ENCODE data around the gene R3HDM2. TPM values are rescaled to one million over a fixed set of nuclear protein-coding genes. Genes with fewer than 3 reads are reported as not detected.

Gene R3HDM2
- total and polyA plus RNA-seq, 2 of the 13 experiments (the other 11 are each of a cell fraction or from before 2014, with no cell fraction given) = 11.1 to 23.5 TPM

GRCh38 chr12:57430931-57431566 lies at the start of gene R3HDM2 (continued):
- TF ChIP-seq ZNF318 (CRISPR knock-in tag; IDR thresholded peaks at IDR 0.05) (no peak), FOXJ3 (CRISPR knock-in tag; IDR thresholded peaks at IDR 0.05; ENCODE audit: borderline replicate concordance) (no peak), SMYD3 (CRISPR knock-in tag; IDR thresholded peaks at IDR 0.05) (peak; percentile 23; the same call in 1 of the 2 replicates), CEBPB (IDR thresholded peaks at IDR 0.05; ENCODE audit: borderline replicate concordance, low read depth, low read length) (no peak), NR2F1 (CRISPR knock-in tag; IDR thresholded peaks at IDR 0.05) (no peak), POGK (CRISPR knock-in tag; conservative IDR thresholded peaks at IDR 0.05) (peak; percentile 80; the same call in 1 of the 2 replicates), ZNF136 (CRISPR knock-in tag; IDR thresholded peaks at IDR 0.05; ENCODE audit: low read depth) (no peak), ZSCAN20 (CRISPR knock-in tag; IDR thresholded peaks at IDR 0.05; ENCODE audit: borderline replicate concordance) (no peak), TERF1 (CRISPR knock-in tag; IDR thresholded peaks at IDR 0.05) (no peak), REPIN1 (CRISPR knock-in tag; IDR thresholded peaks at IDR 0.05; ENCODE audit: borderline replicate concordance, low read depth) (peak; percentile 89), SMC3 (IDR thresholded peaks at IDR 0.05; ENCODE audit: low read length) (no peak)
- TF ChIP-seq, protein P1, sequence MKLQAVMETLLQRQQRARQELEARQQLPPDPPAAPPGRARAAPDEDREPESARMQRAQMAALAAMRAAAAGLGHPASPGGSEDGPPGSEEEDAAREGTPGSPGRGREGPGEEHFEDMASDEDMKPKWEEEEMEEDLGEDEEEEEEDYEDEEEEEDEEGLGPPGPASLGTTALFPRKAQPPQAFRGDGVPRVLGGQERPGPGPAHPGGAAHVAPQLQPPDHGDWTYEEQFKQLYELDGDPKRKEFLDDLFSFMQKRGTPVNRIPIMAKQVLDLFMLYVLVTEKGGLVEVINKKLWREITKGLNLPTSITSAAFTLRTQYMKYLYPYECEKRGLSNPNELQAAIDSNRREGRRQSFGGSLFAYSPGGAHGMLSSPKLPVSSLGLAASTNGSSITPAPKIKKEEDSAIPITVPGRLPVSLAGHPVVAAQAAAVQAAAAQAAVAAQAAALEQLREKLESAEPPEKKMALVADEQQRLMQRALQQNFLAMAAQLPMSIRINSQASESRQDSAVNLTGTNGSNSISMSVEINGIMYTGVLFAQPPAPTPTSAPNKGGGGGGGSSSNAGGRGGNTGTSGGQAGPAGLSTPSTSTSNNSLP (IDR thresholded peaks at IDR 0.05; ENCODE audit: low read depth, low read length) = no peak
- TF ChIP-seq, protein P2, sequence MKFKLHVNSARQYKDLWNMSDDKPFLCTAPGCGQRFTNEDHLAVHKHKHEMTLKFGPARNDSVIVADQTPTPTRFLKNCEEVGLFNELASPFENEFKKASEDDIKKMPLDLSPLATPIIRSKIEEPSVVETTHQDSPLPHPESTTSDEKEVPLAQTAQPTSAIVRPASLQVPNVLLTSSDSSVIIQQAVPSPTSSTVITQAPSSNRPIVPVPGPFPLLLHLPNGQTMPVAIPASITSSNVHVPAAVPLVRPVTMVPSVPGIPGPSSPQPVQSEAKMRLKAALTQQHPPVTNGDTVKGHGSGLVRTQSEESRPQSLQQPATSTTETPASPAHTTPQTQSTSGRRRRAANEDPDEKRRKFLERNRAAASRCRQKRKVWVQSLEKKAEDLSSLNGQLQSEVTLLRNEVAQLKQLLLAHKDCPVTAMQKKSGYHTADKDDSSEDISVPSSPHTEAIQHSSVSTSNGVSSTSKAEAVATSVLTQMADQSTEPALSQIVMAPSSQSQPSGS (CRISPR knock-in tag; IDR thresholded peaks at IDR 0.05) = peak; percentile 79
